Left ventricle myocardium inferior (tissue), 1 donor: Measurements from ENCODE around the gene CST3. TPM values are rescaled to one million over a fixed set of nuclear protein-coding genes. Genes with fewer than 3 reads are reported as not detected.

Source experiments
- DNase-seq: peaks from one replicate; pipeline ENCODE4 v3.0.0-alpha.2; 2020
- H3K27ac ChIP-seq: fragments of 200-600 bp; replicated peaks from 2 replicates; pipeline ENCODE4 v1.8.0; 2021
- H3K27me3 ChIP-seq: fragments of 200-600 bp; 2 replicates; pipeline ENCODE4 v1.8.0; 2021; ENCODE audit warnings: low read depth
- H3K36me3 ChIP-seq: fragments of 200-600 bp; 2 replicates; pipeline ENCODE4 v1.8.0; 2021
- H3K4me1 ChIP-seq: fragments of 200-600 bp; 2 replicates; pipeline ENCODE4 v1.8.0; 2021
- H3K4me3 ChIP-seq: fragments of 200-600 bp; 2 replicates; pipeline ENCODE4 v1.8.0; 2021; ENCODE audit warnings: mild to moderate bottlenecking, moderate library complexity
- H3K9me3 ChIP-seq: fragments of 200-600 bp; replicated peaks from 2 replicates; pipeline ENCODE4 v1.8.0; 2021
- intact Hi-C: fragments of 100-400 bp; cut with micrococcal nuclease; formaldehyde crosslinking; loops from one replicate; pipeline ENCODE4 v1.11.0; 2022
- total RNA-seq: library from RNA; stranded (reverse); fragmentation: NEBNext Ultra II Directional; extraction: Animal tissue kit (Norgen Biotek cat#: 25700); gene quantifications from one replicate; pipeline ENCODE4 v1.2.1, GENCODE V29; 2021
- TF ChIP-seq, protein P1 (sequence below): fragments of 200-600 bp; IDR thresholded peaks from 2 replicates; pipeline ENCODE4 v1.8.0; 2021; ENCODE audit warnings: antibody characterized with exemption, mild to moderate bottlenecking, borderline replicate concordance
- donor health status: DM: no; HTN: yes; CAD: no; lungs with severe emphysema.

The CST3 gene
- total RNA-seq, 1 donor from 2014 or later, result 576 TPM

DNA sequence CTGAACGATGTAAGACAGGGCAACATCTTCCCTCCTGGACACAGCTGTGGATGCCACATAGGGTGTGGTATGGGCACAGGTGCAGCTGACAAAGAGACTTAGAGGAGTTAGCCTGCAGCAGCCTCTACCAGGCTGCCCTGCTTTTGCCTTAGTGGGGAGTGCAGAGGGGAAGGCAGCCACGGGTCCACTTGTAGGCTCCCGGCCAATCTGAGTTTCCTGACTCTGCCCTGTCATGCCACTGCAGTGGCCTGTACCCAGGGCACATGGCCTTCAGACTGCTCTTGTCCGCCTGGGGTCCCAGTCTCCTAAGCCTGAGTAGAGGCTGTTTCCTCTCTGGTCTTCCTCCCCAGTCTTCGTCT lies 52.3 kb downstream of the CST3 start:
- peaks cover 71% of the 10 kb centered on the region for H3K27me3 ChIP-seq
- intact Hi-C loops, result no loop called here
- no peaks in the 10 kb centered on the region for H3K4me1 ChIP-seq
- no peak overlapping the region for H3K27ac ChIP-seq
- no peaks in the 10 kb centered on the region for H3K36me3 ChIP-seq
- H3K9me3 ChIP-seq, result no peaks in the 10 kb centered on the region
- TF ChIP-seq, protein P1, sequence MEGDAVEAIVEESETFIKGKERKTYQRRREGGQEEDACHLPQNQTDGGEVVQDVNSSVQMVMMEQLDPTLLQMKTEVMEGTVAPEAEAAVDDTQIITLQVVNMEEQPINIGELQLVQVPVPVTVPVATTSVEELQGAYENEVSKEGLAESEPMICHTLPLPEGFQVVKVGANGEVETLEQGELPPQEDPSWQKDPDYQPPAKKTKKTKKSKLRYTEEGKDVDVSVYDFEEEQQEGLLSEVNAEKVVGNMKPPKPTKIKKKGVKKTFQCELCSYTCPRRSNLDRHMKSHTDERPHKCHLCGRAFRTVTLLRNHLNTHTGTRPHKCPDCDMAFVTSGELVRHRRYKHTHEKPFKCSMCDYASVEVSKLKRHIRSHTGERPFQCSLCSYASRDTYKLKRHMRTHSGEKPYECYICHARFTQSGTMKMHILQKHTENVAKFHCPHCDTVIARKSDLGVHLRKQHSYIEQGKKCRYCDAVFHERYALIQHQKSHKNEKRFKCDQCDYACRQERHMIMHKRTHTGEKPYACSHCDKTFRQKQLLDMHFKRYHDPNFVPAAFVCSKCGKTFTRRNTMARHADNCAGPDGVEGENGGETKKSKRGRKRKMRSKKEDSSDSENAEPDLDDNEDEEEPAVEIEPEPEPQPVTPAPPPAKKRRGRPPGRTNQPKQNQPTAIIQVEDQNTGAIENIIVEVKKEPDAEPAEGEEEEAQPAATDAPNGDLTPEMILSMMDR, result no peak
- no peak for DNase-seq
- H3K4me3 ChIP-seq, result no peak overlapping the region

DNA sequence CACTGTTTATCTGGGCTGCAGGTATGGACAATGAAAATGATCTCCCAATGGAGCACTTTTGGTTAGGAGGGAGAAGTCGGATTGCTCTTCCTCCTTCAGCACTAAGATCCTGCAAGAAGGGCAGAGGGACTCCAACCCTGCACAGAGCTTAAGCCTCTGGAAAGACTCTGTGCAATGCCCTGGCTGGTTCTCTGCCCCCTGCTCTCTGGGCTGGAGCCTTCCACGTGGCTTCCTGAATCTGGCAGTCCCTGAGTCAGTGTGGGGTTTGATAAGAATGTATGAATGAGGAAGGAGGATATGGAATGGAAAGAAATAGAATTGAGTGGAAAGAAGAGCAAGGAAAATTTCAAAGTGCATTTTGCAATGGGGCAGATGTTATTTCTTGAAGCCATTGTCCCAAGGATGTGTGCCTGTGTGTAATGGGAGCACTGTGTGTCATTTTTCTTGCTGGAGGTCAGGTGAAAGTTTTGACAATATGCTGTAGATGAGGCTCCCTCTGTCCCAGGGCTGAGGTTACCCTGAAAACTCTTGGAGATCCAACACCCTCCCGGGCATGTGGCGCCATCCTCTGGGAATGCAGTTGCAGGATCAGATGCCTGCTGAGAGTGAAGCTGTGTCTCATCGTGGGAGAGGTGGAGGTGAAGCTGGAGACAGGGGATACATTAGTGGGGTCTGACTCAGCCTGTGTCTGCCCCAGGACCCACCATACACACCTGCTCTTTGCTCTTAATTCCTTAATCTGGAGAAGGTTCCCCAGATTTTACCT lies 53.1 kb downstream of the CST3 start:
- Histone ChIP-seq H3K27ac (no peak overlapping the region), H3K4me3 (no peak overlapping the region), H3K4me1 (no peaks in the 10 kb centered on the region), H3K36me3 (no peaks in the 10 kb centered on the region), H3K9me3 (peaks cover 4% of the 10 kb centered on the region), H3K27me3 (peaks cover 78% of the 10 kb centered on the region)
- intact Hi-C loops, result no loop called here
- DNase-seq, result no peak
- TF ChIP-seq, protein P1, result no peak

Other genes with a start within 250 kb of the CST3 start
- gene NAPB, start 216.5 kb downstream of the CST3 start, total RNA-seq, result 5.2 TPM
- gene CSTL1, start 198.3 kb downstream of the CST3 start, total RNA-seq, result not detected
- gene CST11, start 185.1 kb downstream of the CST3 start, total RNA-seq, result not detected
- not detected for gene CST8, start 146.8 kb downstream of the CST3 start, total RNA-seq
- not detected for gene CST9L, start 69.5 kb downstream of the CST3 start, total RNA-seq
- not detected for gene CST9, start 32.0 kb downstream of the CST3 start, total RNA-seq
- gene CST4, start 51.1 kb upstream of the CST3 start, total RNA-seq, result not detected
- gene CST1, start 113.0 kb upstream of the CST3 start, total RNA-seq, result not detected
- gene CST2, start 188.8 kb upstream of the CST3 start, total RNA-seq, result not detected
- gene CST5, start 241.8 kb upstream of the CST3 start, total RNA-seq, result not detected